Esophagus mucosa (tissue), 1 donor: ENCODE results near the gene TMEM235. TPM values are rescaled to one million over a fixed set of nuclear protein-coding genes. Genes with fewer than 3 reads are reported as not detected.

Experiments
- ATAC-seq: fragments of 200-7000 bp; cut with Tn5 transposase; one replicate; pipeline ENCODE4 v1.9.1; 2020
- total RNA-seq: library from RNA; stranded (reverse); gene quantifications from one replicate; pipeline ENCODE4 v1.2.4, GENCODE V29; 2023
- donor health status: DM: yes; HTN: yes; CAD: no.

The TMEM235 gene
- total RNA-seq = not detected

GRCh38 chr17:78230996-78231935, at the start of gene TMEM235:
Gene TMEM235, plus strand, starts transcription at chr17:78231631. Its CDS starts 393 bp downstream, at chr17:78232024.
- no peak for ATAC-seq

DNA sequence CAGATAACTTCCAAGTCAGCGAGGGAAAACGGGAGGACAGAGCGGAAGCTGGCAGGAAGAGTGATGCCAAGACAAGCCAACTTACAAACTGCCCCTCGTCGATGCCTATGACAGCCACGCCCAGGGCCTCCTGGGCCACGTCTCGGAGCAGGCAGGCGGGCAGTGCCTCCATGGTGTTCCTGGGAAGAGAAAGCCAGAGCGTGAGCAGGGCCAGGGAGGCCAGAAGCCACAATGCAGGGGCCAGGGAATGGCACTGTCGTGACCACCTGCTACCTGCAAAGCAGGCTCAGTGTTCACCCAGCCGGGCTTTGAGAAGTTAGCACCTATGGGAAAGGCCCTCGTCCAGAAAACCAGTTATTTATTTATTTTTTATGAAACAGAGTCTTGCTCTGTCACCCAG, 48.9 kb upstream of the TMEM235 start:
- no peak for ATAC-seq

- no peak for ATAC-seq
These were observed 47.5 kb upstream of the TMEM235 start for GRCh38 chr17:78183916-78184315.

- no peak for ATAC-seq
These were observed 47.1 kb upstream of the TMEM235 start for GRCh38 chr17:78184351-78184750.

- ATAC-seq = no peak
These were observed 46.6 kb upstream of the TMEM235 start for GRCh38 chr17:78184868-78185267.

DNA sequence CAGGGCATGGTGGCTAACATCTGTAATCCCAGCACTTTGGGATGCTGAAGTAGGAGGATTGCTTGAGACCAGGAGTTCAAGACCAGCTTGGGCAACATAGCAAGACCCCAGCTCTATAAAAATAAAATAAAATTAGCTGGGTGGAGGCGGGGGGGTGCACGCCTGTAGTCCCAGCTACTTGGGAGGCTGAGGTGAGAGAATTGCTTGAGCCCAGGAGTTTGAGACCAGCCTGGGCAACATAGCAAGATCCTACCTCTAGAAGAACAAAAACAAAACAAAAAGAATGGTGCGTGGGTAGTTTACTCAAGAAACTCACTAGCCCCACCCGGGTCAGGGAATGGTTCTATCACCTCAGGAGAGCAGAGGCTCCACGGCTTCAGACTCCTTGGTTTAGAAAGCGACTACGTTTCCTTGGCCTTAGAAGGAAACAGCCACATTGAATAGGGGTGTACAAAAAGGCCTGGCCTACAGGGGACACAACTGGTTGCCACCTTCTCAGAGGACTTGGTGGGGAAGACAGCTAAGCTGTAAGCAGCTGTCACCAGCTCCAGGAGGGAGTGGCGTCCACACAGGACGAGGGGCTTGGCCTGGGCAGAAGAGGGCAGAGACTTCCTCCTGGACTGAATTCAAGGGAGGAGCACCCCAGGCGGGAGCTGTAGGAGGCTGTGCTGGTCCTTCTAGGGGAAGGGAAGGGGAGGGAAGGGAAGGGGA, 45.3 kb upstream of the TMEM235 start:
- ATAC-seq = peak; percentile 48

DNA sequence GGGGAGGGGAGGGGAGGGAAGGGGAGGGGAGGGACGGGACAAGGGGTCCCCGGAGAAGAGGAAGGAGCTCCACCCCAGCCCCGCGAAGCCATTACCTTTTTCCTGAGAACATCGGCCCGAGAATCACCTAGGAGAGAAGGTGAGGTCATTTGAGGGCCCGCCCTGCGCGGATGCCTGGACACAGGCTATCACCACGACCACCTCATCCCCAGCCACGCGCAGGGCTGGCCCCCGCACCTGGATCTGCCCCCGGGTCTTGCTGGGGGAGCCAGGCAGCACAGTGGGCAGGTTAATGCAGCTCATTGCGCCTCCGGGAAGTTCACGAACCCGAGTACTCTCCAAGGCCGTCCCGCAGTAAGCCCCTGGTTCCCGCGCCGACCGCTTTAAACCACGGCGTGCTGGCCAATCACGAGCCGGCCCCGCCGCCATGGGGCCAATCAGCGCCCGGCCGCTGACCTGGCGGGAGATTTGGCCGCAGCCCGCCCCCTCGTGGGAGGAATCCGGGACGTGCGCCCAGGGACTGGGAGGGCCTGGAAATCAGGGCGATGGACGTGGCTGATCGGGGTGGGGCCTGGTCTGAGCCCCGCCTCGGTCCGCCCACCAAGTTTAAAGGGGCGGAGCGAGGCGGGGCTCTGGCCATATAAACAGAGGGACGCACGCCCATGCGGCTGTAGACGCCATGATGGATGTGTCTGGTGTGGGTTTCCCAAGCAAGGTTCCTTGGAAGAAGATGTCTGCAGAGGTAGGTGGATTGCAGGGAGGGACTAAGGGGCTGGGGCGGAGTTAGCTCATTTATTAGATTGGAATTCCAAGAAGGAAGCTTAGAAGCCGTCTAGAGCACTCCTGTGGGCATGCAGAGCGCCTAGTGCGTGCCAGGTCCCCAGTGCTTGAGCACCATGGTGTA, 44.5 kb upstream of the TMEM235 start, which contains the start of the genes AFMID and TK1:
TSS of gene AFMID (plus strand) at position 671 of the 904 bp plus-strand sequence. CDS start at position 680, 9 bp downstream.
TSS of gene TK1 (minus strand) at position 361 of the 904 bp plus-strand sequence. CDS start at position 303, 58 bp downstream.
- ATAC-seq = peak; percentile 97

DNA sequence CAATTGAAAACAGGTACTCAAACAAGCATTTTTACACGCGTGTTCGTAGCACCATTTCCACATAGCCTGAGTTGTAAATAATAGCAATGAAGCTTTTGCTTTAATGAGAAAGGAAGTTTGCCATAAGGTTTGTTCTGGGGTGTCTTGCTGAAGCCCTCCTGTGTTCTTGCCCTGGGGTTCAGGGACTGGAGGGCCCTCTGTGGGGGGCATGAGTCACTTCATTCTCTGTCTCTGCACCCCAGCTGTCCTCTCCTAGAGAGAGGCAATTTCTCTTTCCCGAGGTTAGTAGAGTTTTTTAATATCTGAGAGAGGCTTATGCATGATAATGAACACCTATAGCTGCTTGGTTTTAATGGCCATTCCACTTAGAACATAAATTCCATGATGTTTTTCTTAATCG, 34.7 kb upstream of the TMEM235 start:
- no peak for ATAC-seq

- peak; percentile 43 for ATAC-seq
These were observed 34.1 kb upstream of the TMEM235 start for GRCh38 chr17:78197147-78197832.

DNA sequence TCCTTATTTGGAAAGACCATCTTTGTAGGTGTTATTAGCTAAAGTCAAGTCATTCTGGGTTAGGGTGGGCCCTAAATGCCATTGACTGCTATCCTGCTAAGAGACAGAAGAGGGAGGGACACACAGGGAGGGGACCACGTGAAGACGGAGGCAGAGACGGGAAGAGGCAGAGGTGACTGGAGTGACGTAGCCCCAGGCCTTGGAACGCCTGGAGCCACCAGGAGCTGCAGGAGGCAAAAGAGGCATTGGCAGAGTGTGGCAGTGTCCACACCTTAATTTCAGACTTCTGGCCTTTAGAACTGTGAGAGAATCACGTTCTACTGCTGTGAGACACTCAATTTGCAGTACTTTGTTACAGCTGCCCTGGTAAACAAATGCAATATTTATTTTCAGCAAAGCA, 31.0 kb upstream of the TMEM235 start:
- no peak for ATAC-seq

DNA sequence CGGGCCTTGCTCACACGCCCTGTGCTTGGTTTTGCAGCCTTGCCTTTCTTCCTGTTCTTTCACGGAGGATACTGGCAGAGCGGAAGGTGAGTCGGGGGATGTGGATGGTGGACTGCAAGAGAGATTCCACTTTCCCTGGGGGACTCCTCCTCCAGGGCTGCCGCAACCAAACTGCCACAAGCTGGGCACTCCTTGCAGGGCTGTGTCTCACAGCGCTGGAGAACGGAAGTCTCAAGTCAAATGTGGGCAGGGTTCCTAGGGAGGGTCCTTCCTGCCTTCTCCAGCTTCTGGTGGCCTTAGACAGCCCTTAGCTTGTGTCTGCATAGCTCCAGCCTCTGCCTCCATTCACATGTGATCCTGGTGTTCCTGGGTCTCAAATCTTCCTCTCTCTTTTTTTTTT, 28.8 kb upstream of the TMEM235 start:
- no peak for ATAC-seq

- ATAC-seq = no peak
These were observed 26.9 kb upstream of the TMEM235 start for GRCh38 chr17:78204387-78205123.

- ATAC-seq = peak; percentile 13
These were observed 26.2 kb upstream of the TMEM235 start for GRCh38 chr17:78205124-78205775.

GRCh38 chr17:78206298-78206697, 25.1 kb upstream of the TMEM235 start:
- no peak for ATAC-seq

DNA sequence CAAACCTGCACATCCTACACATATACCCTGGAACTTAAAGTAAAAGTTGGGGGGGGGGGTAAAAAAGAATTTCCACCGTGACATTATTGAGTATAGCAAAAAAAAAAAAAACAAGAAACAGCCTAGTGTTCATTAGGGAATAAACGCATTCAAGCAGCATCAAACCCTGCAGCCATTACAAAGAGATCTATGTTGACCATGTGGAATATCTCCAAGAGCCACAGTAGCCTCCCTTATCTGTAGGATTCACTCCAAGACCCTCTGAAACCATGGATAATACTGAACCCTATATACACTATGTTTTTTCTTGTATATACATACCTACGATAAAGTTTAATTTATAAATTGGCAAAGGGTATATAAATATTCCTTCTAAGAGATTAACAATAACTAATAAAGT, 22.9 kb upstream of the TMEM235 start:
- no peak for ATAC-seq

DNA sequence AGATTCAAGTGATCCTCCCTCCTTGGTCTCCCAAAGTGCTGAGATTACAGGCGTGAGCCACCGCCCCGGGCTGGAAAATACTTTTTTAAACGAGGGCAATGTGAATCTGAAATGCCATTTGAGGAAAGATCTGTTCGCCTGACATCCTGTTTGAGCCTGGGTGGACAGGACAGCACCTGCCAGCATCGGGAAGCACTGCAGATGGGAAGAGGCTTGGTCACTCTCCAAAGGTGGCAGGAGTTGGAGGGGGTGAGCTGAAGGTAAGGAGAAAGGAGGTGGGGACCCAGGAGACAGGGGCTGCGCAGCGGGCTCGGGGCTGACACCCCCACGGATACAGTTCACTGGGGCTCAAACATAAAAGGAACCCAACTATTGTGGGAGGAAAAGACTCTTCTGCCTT, 21.3 kb upstream of the TMEM235 start:
- no peak for ATAC-seq

GRCh38 chr17:78211032-78211431, 20.4 kb upstream of the TMEM235 start:
- ATAC-seq = no peak

DNA sequence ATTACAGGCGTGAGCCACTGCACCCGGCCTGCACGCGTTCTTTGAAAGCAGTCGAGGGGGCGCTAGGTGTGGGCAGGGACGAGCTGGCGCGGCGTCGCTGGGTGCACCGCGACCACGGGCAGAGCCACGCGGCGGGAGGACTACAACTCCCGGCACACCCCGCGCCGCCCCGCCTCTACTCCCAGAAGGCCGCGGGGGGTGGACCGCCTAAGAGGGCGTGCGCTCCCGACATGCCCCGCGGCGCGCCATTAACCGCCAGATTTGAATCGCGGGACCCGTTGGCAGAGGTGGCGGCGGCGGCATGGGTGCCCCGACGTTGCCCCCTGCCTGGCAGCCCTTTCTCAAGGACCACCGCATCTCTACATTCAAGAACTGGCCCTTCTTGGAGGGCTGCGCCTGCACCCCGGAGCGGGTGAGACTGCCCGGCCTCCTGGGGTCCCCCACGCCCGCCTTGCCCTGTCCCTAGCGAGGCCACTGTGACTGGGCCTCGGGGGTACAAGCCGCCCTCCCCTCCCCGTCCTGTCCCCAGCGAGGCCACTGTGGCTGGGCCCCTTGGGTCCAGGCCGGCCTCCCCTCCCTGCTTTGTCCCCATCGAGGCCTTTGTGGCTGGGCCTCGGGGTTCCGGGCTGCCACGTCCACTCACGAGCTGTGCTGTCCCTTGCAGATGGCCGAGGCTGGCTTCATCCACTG, 17.3 kb upstream of the TMEM235 start, which contains the start of gene BIRC5:
TSS of gene BIRC5 (plus strand) at position 238 of the 690 bp plus-strand sequence. CDS start at position 302, 64 bp downstream.
- ATAC-seq = peak; percentile 96

DNA sequence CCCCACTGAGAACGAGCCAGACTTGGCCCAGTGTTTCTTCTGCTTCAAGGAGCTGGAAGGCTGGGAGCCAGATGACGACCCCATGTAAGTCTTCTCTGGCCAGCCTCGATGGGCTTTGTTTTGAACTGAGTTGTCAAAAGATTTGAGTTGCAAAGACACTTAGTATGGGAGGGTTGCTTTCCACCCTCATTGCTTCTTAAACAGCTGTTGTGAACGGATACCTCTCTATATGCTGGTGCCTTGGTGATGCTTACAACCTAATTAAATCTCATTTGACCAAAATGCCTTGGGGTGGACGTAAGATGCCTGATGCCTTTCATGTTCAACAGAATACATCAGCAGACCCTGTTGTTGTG, 16.7 kb upstream of the TMEM235 start:
- no peak for ATAC-seq
